PC-9 (cell line): ENCODE data around the gene NAT8L. TPM values are rescaled to one million over a fixed set of nuclear protein-coding genes. Genes with fewer than 3 reads are reported as not detected.

ENCODE experiments used
- BruUV-seq: library from RNA; stranded (reverse); fragments of 400-500 nt; replicated peaks from 2 replicates; lab custom pipeline; 2021; lab: Mats Ljungman, UMichigan
- CTCF ChIA-PET: fragments of 300-600 bp; sonication (Branson Sonifier 250); formaldehyde crosslinking; loops from one replicate; lab custom pipeline; 2022; ENCODE audit warnings: antibody characterized with exemption; lab: Charles Lee
- POLR2A ChIA-PET: fragments of 300-600 bp; sonication (Branson Sonifier 250); formaldehyde crosslinking; loops from one replicate; lab custom pipeline; 2022; ENCODE audit warnings: antibody characterized with exemption; ENCODE audit not compliant: unreplicated experiment; lab: Charles Lee
- DNase-seq, 2 experiments: peaks; one replicate each; pipeline versions ENCODE4 v3.0.0 to v3.0.0-alpha.2; 2015 to 2022; ENCODE audit warnings: mixed read lengths in 1 of 2
- H2AFZ ChIP-seq: fragments of 200-600 bp; sonication (generic); 2 replicates; pipeline ENCODE4 v1.8.1; 2017; ENCODE audit warnings: antibody characterized with exemption
- H3F3A ChIP-seq: fragments of 200-600 bp; sonication (generic); 2 replicates; pipeline ENCODE4 v1.8.1; 2017; ENCODE audit warnings: antibody characterized with exemption, mild to moderate bottlenecking, low read depth; ENCODE audit not compliant: insufficient read depth
- H3K27ac ChIP-seq: fragments of 200-600 bp; sonication (generic); 2 replicates; pipeline ENCODE4 v1.6.1; 2016; ENCODE audit warnings: mixed run types
- H3K27me3 ChIP-seq: fragments of 200-600 bp; sonication (generic); 2 replicates; pipeline ENCODE4 v1.6.1; 2016; ENCODE audit warnings: low read depth, mixed run types; ENCODE audit not compliant: insufficient read depth
- H3K36me3 ChIP-seq: fragments of 200-600 bp; sonication (generic); 2 replicates; pipeline ENCODE4 v1.6.1; 2016; ENCODE audit warnings: low read depth, mixed run types
- H3K4me1 ChIP-seq: fragments of 200-600 bp; sonication (generic); replicated peaks from 2 replicates; pipeline ENCODE4 v1.6.1; 2016; ENCODE audit warnings: mixed run types; ENCODE audit not compliant: insufficient read depth
- H3K4me2 ChIP-seq: fragments of 200-600 bp; sonication (generic); 2 replicates; pipeline ENCODE4 v1.6.1; 2017; ENCODE audit warnings: mixed run types
- H3K4me3 ChIP-seq: fragments of 200-600 bp; sonication (generic); 2 replicates; pipeline ENCODE4 v1.6.1; 2016; ENCODE audit warnings: mixed run types
- H3K79me2 ChIP-seq: fragments of 200-600 bp; sonication (generic); 2 replicates; pipeline ENCODE4 v1.6.1; 2017; ENCODE audit warnings: low read depth, mixed run types
- H3K9me2 ChIP-seq: fragments of 200-600 bp; sonication (generic); 2 replicates; pipeline ENCODE4 v1.8.1; 2017; ENCODE audit warnings: mild to moderate bottlenecking; ENCODE audit not compliant: insufficient read depth
- H3K9me3 ChIP-seq: fragments of 200-600 bp; sonication (generic); 2 replicates; pipeline ENCODE4 v1.8.1; 2016; ENCODE audit warnings: low read depth; ENCODE audit not compliant: insufficient read depth
- H4K20me1 ChIP-seq: fragments of 200-600 bp; sonication (generic); 2 replicates; pipeline ENCODE4 v1.8.1; 2017; ENCODE audit not compliant: insufficient read depth
- EZH2 ChIP-seq: fragments of 200-600 bp; sonication (generic); IDR thresholded peaks from 2 replicates; pipeline ENCODE4 v1.8.0; 2017; ENCODE audit warnings: antibody characterized with exemption, low read depth
- intact Hi-C: fragments of 100-400 bp; cut with micrococcal nuclease; formaldehyde crosslinking; loops from one replicate; pipeline ENCODE4 v1.10.0; 2022; ENCODE audit not compliant: unreplicated experiment
- total RNA-seq: library from RNA; stranded (reverse); gene quantifications from 2 replicates; pipeline ENCODE4 v1.2.3, GENCODE V29; 2021
- TF ChIP-seq, protein P1 (sequence below): fragments of 200-600 bp; sonication (generic); conservative IDR thresholded peaks from 2 replicates; pipeline ENCODE4 v1.6.1; 2017; ENCODE audit warnings: mixed run types, antibody characterized with exemption, mild to moderate bottlenecking, moderate library complexity

Gene NAT8L
- total RNA-seq, 1 experiment from 2014 or later, result 2.1 TPM

DNA sequence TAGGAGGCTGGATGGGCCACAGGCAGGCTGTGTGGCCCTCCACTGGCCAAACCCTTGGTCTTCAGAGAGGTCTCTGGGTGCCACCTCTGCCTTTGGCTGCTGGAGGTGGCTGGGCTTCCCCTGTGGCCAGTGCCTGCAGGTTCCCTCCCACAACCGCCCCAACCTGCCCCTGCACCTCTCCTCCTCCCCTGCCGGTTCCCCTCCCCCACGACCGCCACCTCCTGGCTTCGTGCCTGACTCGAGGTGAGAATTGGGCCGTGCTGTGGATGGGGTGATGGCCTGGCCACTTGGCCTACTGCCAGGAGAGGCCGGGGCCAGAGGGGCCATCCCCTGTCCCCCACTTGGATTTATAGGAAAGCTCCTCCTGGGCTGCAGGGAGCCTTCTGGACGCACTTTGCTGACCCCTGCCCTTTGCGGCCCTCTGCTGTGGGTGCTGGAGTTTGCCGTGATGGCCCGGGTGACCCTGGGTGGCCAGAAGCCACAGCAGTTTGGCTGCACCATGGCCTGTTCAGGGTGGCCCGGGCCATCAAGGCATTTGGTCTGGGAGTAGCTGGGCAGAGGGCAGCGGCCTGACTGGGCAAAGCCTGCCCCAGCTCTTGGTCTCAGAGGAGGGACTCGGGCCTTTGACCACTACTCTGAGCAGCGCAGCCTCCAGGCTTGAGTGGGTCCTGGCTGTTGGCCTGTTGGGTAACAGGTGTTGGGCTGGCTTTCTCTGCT is 3.8 kb downstream of the NAT8L start:
- intact Hi-C loops, result no loop called here
- no peaks in the 10 kb centered on the region for H4K20me1 ChIP-seq
- H2AFZ ChIP-seq, result no peak overlapping the region
- peaks cover 3% of the 10 kb centered on the region; the same call in 1 of the 2 replicates for H3F3A ChIP-seq
- no peak overlapping the region for H3K4me2 ChIP-seq
- H3K4me1 ChIP-seq, result no peaks in the 10 kb centered on the region
- ChIA-PET POLR2A (no interaction called here), CTCF (no interaction called here)
- H3K9me2 ChIP-seq, result no peaks in the 10 kb centered on the region
- no peak for DNase-seq
- no peaks in the 10 kb centered on the region for H3K36me3 ChIP-seq
- no peaks in the 10 kb centered on the region for H3K79me2 ChIP-seq
- no peak overlapping the region for H3K4me3 ChIP-seq
- H3K27me3 ChIP-seq, result no peaks in the 10 kb centered on the region
- no TSS peak for BruUV-seq
- H3K9me3 ChIP-seq, result no peaks in the 10 kb centered on the region
- no peak overlapping the region for H3K27ac ChIP-seq
- TF ChIP-seq, protein P1, sequence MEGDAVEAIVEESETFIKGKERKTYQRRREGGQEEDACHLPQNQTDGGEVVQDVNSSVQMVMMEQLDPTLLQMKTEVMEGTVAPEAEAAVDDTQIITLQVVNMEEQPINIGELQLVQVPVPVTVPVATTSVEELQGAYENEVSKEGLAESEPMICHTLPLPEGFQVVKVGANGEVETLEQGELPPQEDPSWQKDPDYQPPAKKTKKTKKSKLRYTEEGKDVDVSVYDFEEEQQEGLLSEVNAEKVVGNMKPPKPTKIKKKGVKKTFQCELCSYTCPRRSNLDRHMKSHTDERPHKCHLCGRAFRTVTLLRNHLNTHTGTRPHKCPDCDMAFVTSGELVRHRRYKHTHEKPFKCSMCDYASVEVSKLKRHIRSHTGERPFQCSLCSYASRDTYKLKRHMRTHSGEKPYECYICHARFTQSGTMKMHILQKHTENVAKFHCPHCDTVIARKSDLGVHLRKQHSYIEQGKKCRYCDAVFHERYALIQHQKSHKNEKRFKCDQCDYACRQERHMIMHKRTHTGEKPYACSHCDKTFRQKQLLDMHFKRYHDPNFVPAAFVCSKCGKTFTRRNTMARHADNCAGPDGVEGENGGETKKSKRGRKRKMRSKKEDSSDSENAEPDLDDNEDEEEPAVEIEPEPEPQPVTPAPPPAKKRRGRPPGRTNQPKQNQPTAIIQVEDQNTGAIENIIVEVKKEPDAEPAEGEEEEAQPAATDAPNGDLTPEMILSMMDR, result no peak
- TF ChIP-seq EZH2, result no peak

DNA sequence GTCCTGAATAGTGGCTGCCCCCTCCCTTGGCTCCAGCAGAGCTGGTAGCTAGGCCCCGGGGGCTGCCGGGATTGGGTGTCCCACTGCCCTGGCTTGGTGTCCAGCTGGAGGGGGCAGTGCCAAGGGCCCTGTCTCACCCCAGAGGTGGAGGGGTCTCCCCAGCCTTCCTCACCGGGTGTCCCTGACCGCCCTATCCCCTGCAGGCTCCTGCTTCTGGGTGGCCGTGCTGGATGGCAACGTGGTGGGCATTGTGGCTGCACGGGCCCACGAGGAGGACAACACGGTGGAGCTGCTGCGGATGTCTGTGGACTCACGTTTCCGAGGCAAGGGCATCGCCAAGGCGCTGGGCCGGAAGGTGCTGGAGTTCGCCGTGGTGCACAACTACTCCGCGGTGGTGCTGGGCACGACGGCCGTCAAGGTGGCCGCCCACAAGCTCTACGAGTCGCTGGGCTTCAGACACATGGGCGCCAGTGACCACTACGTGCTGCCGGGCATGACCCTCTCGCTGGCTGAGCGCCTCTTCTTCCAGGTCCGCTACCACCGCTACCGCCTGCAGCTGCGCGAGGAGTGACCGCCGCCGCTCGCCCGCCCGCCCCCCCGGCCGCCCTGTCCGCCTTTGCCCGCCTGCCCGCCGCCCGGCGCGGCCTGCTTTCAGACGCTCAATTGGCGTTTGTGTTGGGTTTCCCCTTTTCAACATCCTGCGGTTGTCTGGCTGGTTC is 4.6 kb downstream of the NAT8L start:
- H3K4me1 ChIP-seq, result no peaks in the 10 kb centered on the region
- no peaks in the 10 kb centered on the region for H4K20me1 ChIP-seq
- H3K27ac ChIP-seq, result no peak overlapping the region
- H3K4me3 ChIP-seq, result no peak overlapping the region
- H3K9me2 ChIP-seq, result no peaks in the 10 kb centered on the region
- CTCF ChIA-PET, result no interaction called here
- TF ChIP-seq, protein P1, result no peak
- no peak for TF ChIP-seq EZH2
- intact Hi-C loops, result no loop called here
- no peaks in the 10 kb centered on the region for H3K27me3 ChIP-seq
- no peaks in the 10 kb centered on the region for H3K79me2 ChIP-seq
- H2AFZ ChIP-seq, result no peak overlapping the region
- DNase-seq, result no peak
- BruUV-seq, result no TSS peak
- no peaks in the 10 kb centered on the region for H3K36me3 ChIP-seq
- H3F3A ChIP-seq, result peaks cover 3% of the 10 kb centered on the region; the same call in 1 of the 2 replicates
- no peaks in the 10 kb centered on the region for H3K9me3 ChIP-seq
- POLR2A ChIA-PET, result no interaction called here
- H3K4me2 ChIP-seq, result no peak overlapping the region

DNA sequence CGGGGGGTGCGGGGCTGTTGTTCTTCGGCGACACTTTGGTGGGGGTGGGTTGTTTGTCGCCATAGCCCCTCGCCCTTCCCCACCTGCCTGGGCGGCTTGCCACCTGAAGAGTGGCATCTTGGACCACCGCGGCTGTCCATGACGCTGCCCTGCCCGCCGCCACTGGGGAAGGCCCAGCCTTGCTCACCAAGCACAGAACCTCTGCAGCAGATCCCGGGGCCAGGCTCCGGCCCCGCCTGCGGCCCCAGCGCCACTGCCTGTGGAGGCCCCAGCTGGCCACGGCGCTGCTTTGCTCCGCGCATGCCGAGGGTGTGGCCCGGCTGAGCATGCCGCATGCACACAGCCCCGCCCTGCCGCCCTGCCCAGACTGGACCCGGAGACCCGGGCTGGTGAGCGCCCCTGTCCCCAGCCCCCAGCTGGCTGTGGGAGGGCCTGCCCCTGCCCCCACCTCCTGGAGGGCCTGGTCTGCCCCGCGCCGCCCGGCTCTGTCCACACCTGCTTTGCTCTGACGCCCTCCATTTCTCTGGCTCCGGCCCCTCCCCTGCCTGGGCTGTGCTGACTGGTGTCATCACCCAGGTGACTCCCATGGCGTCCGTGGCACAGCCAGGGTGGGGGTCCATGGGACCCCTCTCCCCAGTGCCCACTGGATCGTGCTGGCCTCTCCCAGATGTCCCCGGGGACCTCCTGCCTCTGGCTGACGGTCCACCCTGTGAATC is 5.3 kb downstream of the NAT8L start:
- Histone ChIP-seq H3K4me3 (no peak overlapping the region), H3K9me3 (no peaks in the 10 kb centered on the region), H3K79me2 (no peaks in the 10 kb centered on the region), H4K20me1 (no peaks in the 10 kb centered on the region), H3K4me1 (no peaks in the 10 kb centered on the region), H3K4me2 (no peak overlapping the region), H3F3A (peaks cover 3% of the 10 kb centered on the region; the same call in 1 of the 2 replicates), H3K27ac (no peak overlapping the region), H3K9me2 (no peaks in the 10 kb centered on the region), H3K36me3 (no peaks in the 10 kb centered on the region), H3K27me3 (no peaks in the 10 kb centered on the region), H2AFZ (no peak overlapping the region)
- no TSS peak for BruUV-seq
- no peak for TF ChIP-seq EZH2
- TF ChIP-seq, protein P1, result no peak
- ChIA-PET POLR2A (no interaction called here), CTCF (no interaction called here)
- no peak for DNase-seq
- intact Hi-C loops, result no loop called here
